ENCODE data around the gene CIC.

DNA sequence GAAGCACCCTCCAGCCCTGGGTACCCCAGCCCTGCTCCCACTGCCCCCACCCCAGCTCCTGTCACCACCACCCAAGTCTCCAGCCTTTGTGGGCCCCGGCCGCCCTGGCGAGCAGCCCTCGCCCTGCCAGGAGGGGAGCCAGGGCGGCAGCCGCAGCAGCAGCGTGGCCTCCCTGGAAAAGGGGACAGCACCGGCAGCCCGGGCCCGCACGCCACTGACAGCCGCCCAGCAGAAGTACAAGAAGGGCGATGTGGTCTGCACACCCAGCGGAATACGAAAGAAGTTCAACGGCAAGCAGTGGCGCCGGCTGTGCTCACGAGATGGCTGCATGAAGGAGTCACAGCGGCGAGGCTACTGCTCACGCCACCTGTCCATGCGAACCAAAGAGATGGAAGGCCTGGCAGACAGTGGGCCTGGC is 3.9 kb downstream of the CIC start:
- no peak for TF ChIP-seq POLR2A (IDR thresholded peaks at IDR 0.05)
- TF ChIP-seq, protein P1, sequence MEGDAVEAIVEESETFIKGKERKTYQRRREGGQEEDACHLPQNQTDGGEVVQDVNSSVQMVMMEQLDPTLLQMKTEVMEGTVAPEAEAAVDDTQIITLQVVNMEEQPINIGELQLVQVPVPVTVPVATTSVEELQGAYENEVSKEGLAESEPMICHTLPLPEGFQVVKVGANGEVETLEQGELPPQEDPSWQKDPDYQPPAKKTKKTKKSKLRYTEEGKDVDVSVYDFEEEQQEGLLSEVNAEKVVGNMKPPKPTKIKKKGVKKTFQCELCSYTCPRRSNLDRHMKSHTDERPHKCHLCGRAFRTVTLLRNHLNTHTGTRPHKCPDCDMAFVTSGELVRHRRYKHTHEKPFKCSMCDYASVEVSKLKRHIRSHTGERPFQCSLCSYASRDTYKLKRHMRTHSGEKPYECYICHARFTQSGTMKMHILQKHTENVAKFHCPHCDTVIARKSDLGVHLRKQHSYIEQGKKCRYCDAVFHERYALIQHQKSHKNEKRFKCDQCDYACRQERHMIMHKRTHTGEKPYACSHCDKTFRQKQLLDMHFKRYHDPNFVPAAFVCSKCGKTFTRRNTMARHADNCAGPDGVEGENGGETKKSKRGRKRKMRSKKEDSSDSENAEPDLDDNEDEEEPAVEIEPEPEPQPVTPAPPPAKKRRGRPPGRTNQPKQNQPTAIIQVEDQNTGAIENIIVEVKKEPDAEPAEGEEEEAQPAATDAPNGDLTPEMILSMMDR (IDR thresholded peaks at IDR 0.05): no peak

All from body of pancreas (tissue), 4 donors.